GM12865 (cell line): ENCODE data around the gene MAP4K4.

Experiments
- DNase-seq: peaks from one replicate; pipeline ENCODE4 v3.0.0; 2010; ENCODE audit warnings: low read depth
- H3K4me3 ChIP-seq: 2 replicates; pipeline ENCODE4 v1.5.1; 2011; ENCODE audit warnings: mild to moderate bottlenecking, low read depth, low read length, control low read depth
- TF ChIP-seq, protein P1 (sequence below): IDR thresholded peaks from 2 replicates; pipeline ENCODE4 v1.5.1; 2011; ENCODE audit warnings: low read length, control low read depth, low read depth, inconsistent platforms; ENCODE audit not compliant: insufficient read depth; ENCODE audit errors: missing control alignments

MAP4K4 gene

DNA sequence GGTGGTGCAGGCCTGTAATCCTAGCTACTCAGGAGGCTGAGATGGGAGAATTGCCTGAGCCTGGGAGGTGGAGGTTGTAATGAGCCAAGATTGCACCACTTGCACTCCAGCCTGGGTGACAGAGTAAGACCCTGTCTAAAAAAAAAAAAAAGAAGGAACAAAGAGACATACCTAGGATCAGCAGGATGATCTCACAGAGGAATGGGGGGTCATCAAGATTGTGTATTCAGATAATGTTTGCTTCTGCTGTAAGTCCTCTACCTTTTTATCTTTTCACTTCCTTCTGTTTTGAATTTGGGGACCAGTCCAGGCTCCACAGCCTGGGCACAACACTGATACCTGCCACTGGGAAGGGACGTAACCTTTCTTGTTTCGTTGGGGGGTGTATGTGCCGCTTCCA, 53.2 kb downstream of the MAP4K4 start:
- no peak for DNase-seq
- TF ChIP-seq, protein P1, sequence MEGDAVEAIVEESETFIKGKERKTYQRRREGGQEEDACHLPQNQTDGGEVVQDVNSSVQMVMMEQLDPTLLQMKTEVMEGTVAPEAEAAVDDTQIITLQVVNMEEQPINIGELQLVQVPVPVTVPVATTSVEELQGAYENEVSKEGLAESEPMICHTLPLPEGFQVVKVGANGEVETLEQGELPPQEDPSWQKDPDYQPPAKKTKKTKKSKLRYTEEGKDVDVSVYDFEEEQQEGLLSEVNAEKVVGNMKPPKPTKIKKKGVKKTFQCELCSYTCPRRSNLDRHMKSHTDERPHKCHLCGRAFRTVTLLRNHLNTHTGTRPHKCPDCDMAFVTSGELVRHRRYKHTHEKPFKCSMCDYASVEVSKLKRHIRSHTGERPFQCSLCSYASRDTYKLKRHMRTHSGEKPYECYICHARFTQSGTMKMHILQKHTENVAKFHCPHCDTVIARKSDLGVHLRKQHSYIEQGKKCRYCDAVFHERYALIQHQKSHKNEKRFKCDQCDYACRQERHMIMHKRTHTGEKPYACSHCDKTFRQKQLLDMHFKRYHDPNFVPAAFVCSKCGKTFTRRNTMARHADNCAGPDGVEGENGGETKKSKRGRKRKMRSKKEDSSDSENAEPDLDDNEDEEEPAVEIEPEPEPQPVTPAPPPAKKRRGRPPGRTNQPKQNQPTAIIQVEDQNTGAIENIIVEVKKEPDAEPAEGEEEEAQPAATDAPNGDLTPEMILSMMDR, result no peak
- H3K4me3 ChIP-seq, result no peak overlapping the region

DNA sequence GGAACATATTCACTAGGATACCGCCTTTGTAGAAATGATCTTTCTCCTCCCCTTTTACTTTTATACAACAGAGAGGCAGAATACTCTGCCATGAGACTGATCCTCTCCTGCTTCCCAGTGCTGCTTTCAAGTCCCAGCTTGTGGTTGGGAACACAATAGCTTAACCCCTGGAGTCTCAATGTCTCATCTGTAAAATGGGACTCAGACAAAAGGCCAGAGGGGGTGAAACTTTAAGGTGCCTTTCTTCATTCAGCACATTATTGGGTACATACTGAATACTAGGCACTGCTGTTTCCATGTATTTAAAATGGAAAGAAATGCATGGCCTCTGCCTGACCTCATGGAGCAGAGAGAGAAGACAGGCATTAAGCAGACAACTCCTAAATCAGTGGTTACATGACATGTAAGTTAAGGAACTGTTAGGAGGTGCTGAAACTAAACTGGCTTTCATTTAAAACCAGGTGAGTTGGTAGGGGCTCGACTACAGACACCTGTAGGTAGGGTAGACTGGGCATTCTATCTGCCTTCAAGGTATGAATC, 53.8 kb downstream of the MAP4K4 start:
- TF ChIP-seq, protein P1, result no peak
- DNase-seq, result no peak
- no peak overlapping the region for H3K4me3 ChIP-seq

DNA sequence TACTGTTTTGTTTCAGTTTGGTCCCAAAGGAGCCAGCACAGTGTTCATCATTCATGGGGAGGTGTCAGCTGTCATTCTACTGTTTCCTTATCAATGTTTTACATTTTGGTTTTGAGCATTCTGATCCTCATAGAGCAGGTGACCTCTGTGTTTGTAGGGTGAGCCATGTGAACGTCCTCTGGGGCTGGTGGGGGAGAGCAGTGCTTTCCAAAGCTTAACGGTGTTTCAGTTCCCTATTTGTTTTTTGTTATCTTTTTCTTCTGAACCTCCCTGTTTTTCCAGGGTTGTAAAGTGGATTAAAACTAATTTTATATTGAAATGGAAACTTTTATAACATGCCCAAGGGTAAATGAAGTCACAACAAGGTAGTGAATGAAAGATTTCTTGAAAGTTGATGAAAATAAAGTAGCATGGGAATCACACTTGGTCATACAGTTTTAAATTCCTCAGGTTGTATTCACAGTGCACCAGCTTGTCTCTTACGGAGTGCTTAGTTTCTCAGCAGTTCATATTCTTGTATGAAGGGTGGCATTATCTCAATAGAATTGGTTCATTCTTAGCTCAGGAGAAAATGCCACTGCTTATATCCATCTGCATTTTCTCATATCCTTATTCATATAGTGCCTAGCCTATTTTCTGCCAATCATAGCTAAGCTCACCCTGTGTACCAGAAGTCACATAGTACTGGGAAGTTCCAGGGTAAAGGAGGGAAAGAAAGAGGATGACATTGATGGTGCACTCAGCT, 54.5 kb downstream of the MAP4K4 start:
- DNase-seq, result peak; percentile 64
- TF ChIP-seq, protein P1, result no peak

DNA sequence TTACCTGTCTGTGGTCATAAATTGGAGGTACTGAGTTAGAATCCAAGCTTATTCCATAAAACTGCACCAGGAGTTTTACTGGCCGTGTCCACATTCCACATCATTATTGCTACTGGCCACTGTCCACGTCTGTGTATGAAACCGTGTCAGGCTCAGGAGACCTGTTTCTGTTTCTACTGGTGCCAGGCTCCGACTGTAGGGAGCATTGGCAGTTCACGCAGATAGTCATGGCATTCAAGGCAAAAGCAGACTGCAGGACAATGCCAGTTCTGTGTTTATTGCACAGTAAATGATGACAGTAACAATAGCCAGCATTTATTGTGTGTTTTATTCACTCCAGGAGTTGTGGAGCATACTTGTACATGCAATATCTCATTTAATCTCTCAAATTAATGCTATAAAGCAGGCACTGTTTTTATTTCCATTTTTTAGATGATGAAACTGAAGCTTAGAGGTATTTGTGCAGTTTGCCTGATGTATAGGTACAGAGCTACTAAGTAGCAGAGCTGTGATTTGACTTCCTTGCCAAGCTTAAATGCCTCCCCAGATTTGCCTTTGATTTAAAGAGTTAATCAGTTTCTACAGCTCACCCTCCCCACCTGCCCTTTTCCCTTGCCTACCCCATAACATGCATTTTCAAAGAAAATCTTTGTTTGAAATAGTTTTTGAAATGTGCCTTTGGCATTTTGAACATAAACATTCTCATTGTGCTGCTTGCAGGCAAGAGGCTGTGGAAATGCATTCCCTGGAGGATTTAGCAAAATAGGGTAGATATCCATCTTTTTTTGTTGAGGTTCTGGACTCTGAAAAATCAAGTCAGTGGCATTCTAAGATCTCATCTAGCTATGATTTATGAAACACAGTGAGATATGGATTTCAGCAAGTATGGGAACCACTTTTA, 55.5 kb downstream of the MAP4K4 start:
- no peak overlapping the region for H3K4me3 ChIP-seq
- TF ChIP-seq, protein P1, result no peak
- no peak for DNase-seq

More for the DNA sequence above, 54.5 kb downstream of the MAP4K4 start:
- no peak overlapping the region for H3K4me3 ChIP-seq

DNA sequence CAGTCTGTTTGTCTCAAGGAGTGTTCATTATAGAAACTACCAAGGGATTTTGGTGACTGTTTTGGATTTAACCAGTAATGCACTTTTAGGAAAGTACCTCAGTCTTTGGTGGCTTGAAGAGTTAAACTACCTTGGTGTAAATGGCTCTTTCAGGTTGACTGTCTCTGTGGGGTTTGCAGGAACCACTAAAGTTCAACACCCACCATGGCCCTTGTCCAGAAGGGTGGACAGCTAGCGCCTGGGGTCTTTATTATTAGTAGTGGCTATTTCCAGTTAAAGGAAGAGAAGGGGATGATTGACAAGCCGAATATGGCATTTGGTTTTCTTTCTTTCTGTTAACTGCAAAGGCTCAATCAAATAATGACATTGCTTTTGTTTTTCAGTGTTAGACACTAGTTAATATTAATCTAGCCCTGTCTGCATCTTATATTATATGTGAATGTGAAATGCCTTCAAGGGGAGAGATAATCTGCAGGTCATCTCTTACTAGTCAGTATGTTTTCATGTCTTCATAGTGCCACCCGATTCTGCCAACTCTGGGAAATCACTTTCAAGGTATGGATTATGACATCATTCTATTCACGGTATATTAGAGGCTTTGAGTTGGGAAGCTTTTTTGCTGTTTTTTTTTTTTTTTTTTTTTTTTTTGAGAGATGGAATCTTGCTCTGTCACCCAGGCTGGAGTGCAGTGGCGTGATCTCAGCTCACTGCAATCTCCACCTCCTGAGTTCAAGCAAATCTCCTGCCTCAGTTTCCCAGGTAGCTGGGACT, 56.4 kb downstream of the MAP4K4 start:
- no peak overlapping the region for H3K4me3 ChIP-seq
- DNase-seq, result peak; percentile 51
- TF ChIP-seq, protein P1, result no peak

DNA sequence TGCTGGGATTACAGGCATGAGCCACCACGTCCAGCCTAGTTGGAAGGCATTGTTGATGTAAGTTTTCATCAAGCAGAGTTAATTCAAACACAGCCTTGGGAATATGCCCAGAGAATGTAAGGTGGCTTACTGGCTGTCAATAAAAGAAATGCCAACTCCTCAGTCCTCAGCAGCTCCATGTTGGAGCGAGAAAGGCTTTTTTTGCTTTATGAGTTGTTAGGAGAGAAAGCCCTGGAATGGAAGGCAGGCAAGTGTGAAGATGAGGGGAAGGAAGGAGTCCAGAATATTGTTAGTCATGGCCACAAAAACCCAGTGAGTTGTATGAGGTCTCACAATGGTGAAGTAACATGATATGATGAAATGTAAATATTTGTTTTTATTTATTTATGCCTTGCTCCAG, 57.1 kb downstream of the MAP4K4 start:
- DNase-seq, result no peak
- H3K4me3 ChIP-seq, result no peak overlapping the region
- TF ChIP-seq, protein P1, result no peak
